ENCODE results near the gene DLG2.

DLG2 gene

GRCh38 chr11:84471501-84471900 is 1155.6 kb downstream of the DLG2 start:
- Histone ChIP-seq H3K4me3 (ENCODE audit: low read length) (no peak overlapping the region), H3K36me3 (replicated peaks; ENCODE audit: insufficient read depth, low read length) (no peaks in the 10 kb centered on the region), H3F3A (ENCODE audit: insufficient read depth, low read length) (no peaks in the 10 kb centered on the region), H3K27ac (ENCODE audit: low read length) (no peak overlapping the region), H3K9me3 (replicated peaks; ENCODE audit: insufficient read depth, low read length) (no peaks in the 10 kb centered on the region), H3K9ac (ENCODE audit: low read length) (no peak overlapping the region), H3K79me2 (ENCODE audit: low read length) (no peaks in the 10 kb centered on the region), H2AFZ (ENCODE audit: low read length) (no peak overlapping the region), H3K4me2 (ENCODE audit: low read depth, low read length) (no peak overlapping the region), H4K20me1 (ENCODE audit: insufficient read depth, low read length) (no peaks in the 10 kb centered on the region), H3K4me1 (ENCODE audit: low read length) (no peaks in the 10 kb centered on the region), H3K9me2 (replicated peaks; ENCODE audit: insufficient read depth, low read length) (no peaks in the 10 kb centered on the region; the same call in 1 of the 2 replicates), H3K27me3 (replicated peaks; ENCODE audit: insufficient read depth, low read length) (no peaks in the 10 kb centered on the region)
- TF ChIP-seq CTCF (IDR thresholded peaks at IDR 0.05; ENCODE audit: low read length) (no peak), EZH2phosphoT487 (IDR thresholded peaks at IDR 0.05; ENCODE audit: low read length) (no peak), EZH2 (optimal IDR thresholded peaks at IDR 0.05; ENCODE audit: low read depth, low read length) (no peak)
- DNase-seq: no peak

- H3K27me3 ChIP-seq (replicated peaks; ENCODE audit: insufficient read depth, low read length): no peaks in the 10 kb centered on the region
- H3K9ac ChIP-seq (ENCODE audit: low read length): no peak overlapping the region
- H3K9me2 ChIP-seq (replicated peaks; ENCODE audit: insufficient read depth, low read length): no peaks in the 10 kb centered on the region; the same call in 1 of the 2 replicates
- H3K4me1 ChIP-seq (ENCODE audit: low read length): no peaks in the 10 kb centered on the region
- H4K20me1 ChIP-seq (ENCODE audit: insufficient read depth, low read length): no peaks in the 10 kb centered on the region
- no peaks in the 10 kb centered on the region for H3K36me3 ChIP-seq (replicated peaks; ENCODE audit: insufficient read depth, low read length)
- H3K4me2 ChIP-seq (ENCODE audit: low read depth, low read length): no peak overlapping the region
- H3K4me3 ChIP-seq (ENCODE audit: low read length): no peak overlapping the region
- TF ChIP-seq EZH2 (optimal IDR thresholded peaks at IDR 0.05; ENCODE audit: low read depth, low read length) (no peak), CTCF (IDR thresholded peaks at IDR 0.05; ENCODE audit: low read length) (no peak), EZH2phosphoT487 (IDR thresholded peaks at IDR 0.05; ENCODE audit: low read length) (no peak)
- H2AFZ ChIP-seq (ENCODE audit: low read length): no peak overlapping the region
- DNase-seq: no peak
- H3K27ac ChIP-seq (ENCODE audit: low read length): no peak overlapping the region
- no peaks in the 10 kb centered on the region for H3F3A ChIP-seq (ENCODE audit: insufficient read depth, low read length)
- no peaks in the 10 kb centered on the region for H3K79me2 ChIP-seq (ENCODE audit: low read length)
- H3K9me3 ChIP-seq (replicated peaks; ENCODE audit: insufficient read depth, low read length): no peaks in the 10 kb centered on the region
Measured at GRCh38 chr11:84468235-84468634, 1158.9 kb downstream of the DLG2 start.

GRCh38 chr11:84465040-84465439 is 1162.1 kb downstream of the DLG2 start:
- H3K9me3 ChIP-seq (replicated peaks; ENCODE audit: insufficient read depth, low read length): no peaks in the 10 kb centered on the region

More at GRCh38 chr11:84465040-84465439, 1162.1 kb downstream of the DLG2 start:
- Histone ChIP-seq H3K27ac (ENCODE audit: low read length) (no peak overlapping the region), H3K36me3 (replicated peaks; ENCODE audit: insufficient read depth, low read length) (no peaks in the 10 kb centered on the region), H3K4me1 (ENCODE audit: low read length) (no peaks in the 10 kb centered on the region), H3F3A (ENCODE audit: insufficient read depth, low read length) (no peaks in the 10 kb centered on the region), H3K9ac (ENCODE audit: low read length) (no peak overlapping the region), H3K9me2 (replicated peaks; ENCODE audit: insufficient read depth, low read length) (no peaks in the 10 kb centered on the region), H3K4me2 (ENCODE audit: low read depth, low read length) (no peak overlapping the region), H3K4me3 (ENCODE audit: low read length) (no peak overlapping the region), H3K27me3 (replicated peaks; ENCODE audit: insufficient read depth, low read length) (no peaks in the 10 kb centered on the region), H2AFZ (ENCODE audit: low read length) (no peak overlapping the region), H4K20me1 (ENCODE audit: insufficient read depth, low read length) (no peaks in the 10 kb centered on the region), H3K79me2 (ENCODE audit: low read length) (no peaks in the 10 kb centered on the region)
- no peak for DNase-seq
- TF ChIP-seq EZH2phosphoT487 (IDR thresholded peaks at IDR 0.05; ENCODE audit: low read length) (no peak), CTCF (IDR thresholded peaks at IDR 0.05; ENCODE audit: low read length) (no peak), EZH2 (optimal IDR thresholded peaks at IDR 0.05; ENCODE audit: low read depth, low read length) (no peak)

All from MM.1S (cell line).